Head of caudate nucleus (tissue), 42 donors: Measurements from ENCODE around the gene KRTAP4-8.
"Not testable (repeated sequence)": the region's sequence is repeated elsewhere in the genome, so short reads cannot be mapped to it uniquely, and the experiment has no call there.

Experiments
- DNase-seq, 42 donors: peaks; one replicate each; pipeline versions ENCODE4 v3.0.0 to v3.0.0-alpha.2; 2020 to 2021; ENCODE audit warnings: mixed read lengths in 7 of 42
- intact Hi-C: fragments of 100-400 bp; cut with DNase I; formaldehyde crosslinking; loops from one replicate; pipeline ENCODE4 v1.15.0; 2022

Gene KRTAP4-8

GRCh38 chr17:41111151-41111885 lies 13.4 kb upstream of the KRTAP4-8 start:
- intact Hi-C loops = no loop called here
- DNase-seq = no peak

GRCh38 chr17:41108728-41109386 lies 10.9 kb upstream of the KRTAP4-8 start:
- intact Hi-C loops, DNase-seq: not testable (repeated sequence)

- intact Hi-C loops = no loop called here
These were observed 10.1 kb upstream of the KRTAP4-8 start for GRCh38 chr17:41107941-41108450.

GRCh38 chr17:41105347-41105746 lies 7.4 kb upstream of the KRTAP4-8 start, which contains the start of gene KRTAP4-9:
Gene KRTAP4-9, plus strand, starts transcription at chr17:41105389. Its CDS starts 0 bp downstream, at chr17:41105389.
- intact Hi-C loops, DNase-seq: not testable (repeated sequence)

More at GRCh38 chr17:41107941-41108450, 10.1 kb upstream of the KRTAP4-8 start:
- no peak for DNase-seq

GRCh38 chr17:41104386-41105038 lies 6.6 kb upstream of the KRTAP4-8 start:
- intact Hi-C loops, DNase-seq: not testable (repeated sequence)

DNA sequence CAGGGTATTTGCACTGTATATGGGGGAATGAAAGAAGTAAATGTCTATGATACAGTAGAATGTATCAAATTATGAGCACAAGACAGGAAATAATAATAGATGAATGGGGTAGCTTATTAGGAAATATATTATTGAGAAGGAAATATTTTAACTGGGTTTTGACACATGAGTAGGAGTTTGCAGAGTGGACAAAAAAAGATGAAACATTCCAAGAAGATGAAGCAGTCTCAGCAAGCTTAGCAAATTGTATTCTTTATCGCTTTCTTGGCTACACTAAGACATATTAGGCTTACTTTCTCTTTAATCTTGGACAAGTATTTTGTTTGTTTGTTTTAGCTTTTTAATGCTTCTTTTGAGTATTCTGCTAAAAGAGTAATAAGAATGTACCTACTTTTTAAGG lies 6.0 kb upstream of the KRTAP4-8 start:
- intact Hi-C loops = no loop called here

GRCh38 chr17:41101586-41102259 lies 3.8 kb upstream of the KRTAP4-8 start, which contains the start of gene KRTAP4-16:
Gene KRTAP4-16, minus strand, starts transcription at chr17:41102209. Its CDS starts 0 bp downstream, at chr17:41102209.
- intact Hi-C loops = no loop called here
- no peak for DNase-seq

More for the DNA sequence above, 6.0 kb upstream of the KRTAP4-8 start:
- DNase-seq = no peak

DNA sequence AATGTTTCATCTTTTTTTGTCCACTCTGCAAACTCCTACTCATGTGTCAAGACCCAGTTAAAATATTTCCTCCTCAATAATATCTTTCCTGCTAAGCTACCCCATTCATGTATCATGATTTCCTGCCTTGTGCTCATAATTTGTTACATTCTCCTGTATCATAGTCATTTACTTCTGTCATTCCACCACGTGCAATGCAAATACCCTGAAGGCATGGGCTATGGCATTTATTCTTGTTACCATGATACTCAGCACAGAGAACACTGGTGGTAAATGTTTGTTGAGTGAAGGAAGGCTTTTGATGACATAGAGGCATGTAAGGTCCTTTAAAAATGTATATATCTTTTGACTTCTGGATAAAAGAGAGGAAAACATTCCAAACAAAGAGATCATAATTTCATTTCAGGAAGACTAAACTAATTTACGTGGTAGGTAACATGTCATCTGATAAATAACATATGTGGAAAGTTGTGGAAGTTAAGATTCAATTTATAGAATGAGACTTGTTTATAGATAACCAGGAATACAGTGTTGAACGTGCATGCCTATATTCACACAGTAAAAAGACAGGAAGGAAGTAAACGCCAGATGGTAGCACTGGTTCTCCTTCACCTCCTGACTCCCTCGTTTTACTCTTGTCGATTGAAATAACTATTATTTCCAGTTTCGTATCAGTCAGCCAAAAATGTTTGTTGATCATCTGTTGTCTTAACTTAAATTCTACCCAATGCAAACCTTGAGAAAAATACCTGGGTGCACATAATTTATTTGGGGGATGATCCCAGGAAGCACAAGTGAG lies 1.9 kb upstream of the KRTAP4-8 start:
- DNase-seq, intact Hi-C loops: not testable (repeated sequence)

DNA sequence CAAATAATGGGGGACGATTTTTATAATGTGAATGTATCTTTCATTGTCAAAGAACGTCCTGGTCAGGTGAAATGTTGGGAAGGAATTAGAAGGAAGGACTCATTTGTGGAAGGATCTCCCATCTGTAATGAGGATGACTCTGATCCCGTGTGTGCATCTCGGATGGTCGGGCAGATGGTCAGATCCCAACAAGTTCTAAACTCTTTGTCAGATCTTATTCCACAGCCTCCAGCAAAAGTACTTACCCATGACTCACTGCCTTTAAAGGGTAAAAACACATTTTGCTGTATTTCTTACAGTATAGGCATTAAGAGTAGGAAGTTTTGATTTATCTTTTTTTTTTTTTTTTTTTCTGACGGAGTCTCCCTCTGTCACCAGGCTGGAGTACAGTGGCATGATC lies 539 bp upstream of the KRTAP4-8 start:
- intact Hi-C loops = no loop called here
- DNase-seq = no peak

GRCh38 chr17:41096055-41096454 lies 1.9 kb downstream of the KRTAP4-8 start:
- DNase-seq = no peak
- intact Hi-C loops = no loop called here

GRCh38 chr17:41088760-41089352 lies 9.1 kb downstream of the KRTAP4-8 start:
- DNase-seq, intact Hi-C loops: not testable (repeated sequence)

- intact Hi-C loops, DNase-seq: not testable (repeated sequence)
These were observed 13.7 kb downstream of the KRTAP4-8 start, which contains the start of gene KRTAP4-7 for GRCh38 chr17:41084100-41084856. Gene KRTAP4-7, plus strand, starts transcription at chr17:41084150. Its CDS starts 57 bp downstream, at chr17:41084207.

DNA sequence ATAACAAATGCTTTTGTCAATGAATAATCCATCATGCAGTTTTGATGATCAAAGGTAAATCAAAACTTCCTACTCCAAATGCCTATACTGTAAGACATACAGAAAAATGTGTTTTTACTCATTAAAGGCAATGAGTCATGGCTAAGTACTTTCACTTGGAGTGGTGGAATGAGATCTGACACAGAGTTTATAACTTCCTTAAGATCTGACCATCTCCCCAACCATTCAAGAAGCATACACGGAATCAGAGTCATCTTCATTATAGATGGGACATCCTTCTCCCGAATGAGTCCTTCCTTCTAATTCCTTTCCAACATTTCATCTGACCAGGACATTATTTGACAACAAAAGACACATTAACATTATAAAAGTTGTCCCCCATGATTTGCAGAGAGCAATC lies 14.5 kb downstream of the KRTAP4-8 start:
- intact Hi-C loops, DNase-seq: not testable (repeated sequence)

DNA sequence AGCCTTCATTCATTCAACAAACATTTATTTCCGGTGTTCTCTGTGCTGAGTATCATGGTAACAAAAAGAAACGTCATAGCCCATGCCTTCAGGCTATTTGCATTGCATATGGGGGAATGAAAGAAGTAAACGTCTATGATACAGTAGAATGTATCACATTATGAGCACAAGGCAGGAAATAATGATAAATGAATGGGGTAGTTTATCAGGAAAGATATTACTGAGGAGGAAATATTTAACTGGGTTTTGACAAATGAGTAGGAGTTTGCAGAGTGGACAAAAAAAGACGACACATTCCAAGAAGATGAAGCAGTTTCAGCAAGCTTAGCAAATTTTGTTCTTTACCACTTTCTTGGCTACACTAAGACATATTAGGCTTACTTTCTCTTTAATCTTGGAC lies 15.3 kb downstream of the KRTAP4-8 start:
- no peak for DNase-seq
- intact Hi-C loops = no loop called here

GRCh38 chr17:41076788-41077187 lies 21.2 kb downstream of the KRTAP4-8 start:
- no peak for DNase-seq
- intact Hi-C loops = no loop called here

DNA sequence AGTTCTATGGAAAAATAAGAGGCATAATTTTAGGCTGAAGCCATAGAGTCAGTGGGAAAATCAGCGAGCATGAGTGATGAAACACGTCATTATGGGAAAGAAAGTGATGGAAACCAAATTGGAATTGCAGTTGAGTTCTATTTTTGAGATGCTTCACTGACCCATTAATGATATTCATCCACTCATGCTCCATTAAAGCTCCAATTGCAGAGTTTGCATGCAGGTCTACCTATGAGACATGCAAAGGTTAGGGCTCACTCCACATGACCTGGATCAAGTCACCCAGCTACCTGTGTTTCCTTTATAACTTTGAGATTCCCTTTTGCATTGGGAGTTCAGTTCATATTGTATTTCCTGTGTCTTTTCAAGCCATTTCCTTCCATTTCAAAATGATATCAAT lies 24.3 kb downstream of the KRTAP4-8 start:
- intact Hi-C loops = no loop called here
- DNase-seq = no peak
